Transverse colon (tissue), 4 donors: ENCODE results near the gene PROZ. TPM values are rescaled to one million over a fixed set of nuclear protein-coding genes. Genes with fewer than 3 reads are reported as not detected.

ENCODE experiments used
- DNase-seq: peaks from one replicate; pipeline ENCODE4 v3.0.0-alpha.2; 2019
- H3K27ac ChIP-seq, 4 donors: fragments of 200-600 bp; sonication (generic); 2 replicates each; pipeline ENCODE4 v1.5.1; 2016 to 2018; ENCODE audit warnings: inconsistent platforms in 4 of 4
- H3K27me3 ChIP-seq: fragments of 200-600 bp; sonication (generic); 2 replicates; pipeline ENCODE4 v1.5.1; 2017; ENCODE audit warnings: inconsistent platforms
- H3K36me3 ChIP-seq, 4 donors: fragments of 200-600 bp; sonication (generic); 2 replicates each; pipeline ENCODE4 v1.5.1; 2017 to 2019; ENCODE audit warnings: inconsistent platforms in 4 of 4
- H3K4me1 ChIP-seq, 4 donors: fragments of 200-600 bp; sonication (generic); 2 replicates each; pipeline ENCODE4 v1.5.1; 2017 to 2020; ENCODE audit warnings: inconsistent platforms in 4 of 4
- H3K4me3 ChIP-seq, 4 donors: fragments of 200-600 bp; sonication (generic); 1 replicate in 1 of 4; 2 replicates in 3 of 4; pipeline versions ENCODE4 v1.5.1 to v1.6.1; 2017 to 2019; ENCODE audit warnings: inconsistent platforms in 4 of 4
- H3K9me3 ChIP-seq, 2 donors: fragments of 200-600 bp; sonication (generic); 2 replicates each; pipeline ENCODE4 v1.5.1; 2017 to 2019; ENCODE audit warnings: inconsistent platforms in 2 of 2
- CTCF ChIP-seq, 5 experiments: fragments of 200-600 bp in 3 of 5; fragments of 450-650 bp in 2 of 5; sonication (generic) in 3 of 5; IDR thresholded peaks; 1 replicate in 2 of 5; 2 replicates in 3 of 5; pipeline ENCODE4 v1.5.1; 2016 to 2017; ENCODE audit warnings: antibody characterized with exemption in 5 of 5, inconsistent platforms in 3 of 5, mild to moderate bottlenecking in 2 of 5, moderate library complexity in 1 of 5
- EP300 ChIP-seq: sonication (generic); formaldehyde crosslinking; IDR thresholded peaks from one replicate; pipeline ENCODE4 v1.6.1; 2017; ENCODE audit warnings: antibody characterized with exemption, low read depth
- POLR2A ChIP-seq: fragments of 450-650 bp; IDR thresholded peaks from one replicate; pipeline ENCODE4 v1.6.1; 2016; ENCODE audit warnings: antibody characterized with exemption, mild to moderate bottlenecking, moderate library complexity
- POLR2AphosphoS5 ChIP-seq, 3 donors: sonication (generic); formaldehyde crosslinking; IDR thresholded peaks; one replicate each; pipeline ENCODE4 v1.6.1; 2016; ENCODE audit warnings: antibody characterized with exemption in 3 of 3
- WGBS, 2 donors: methylation state at CpG; one replicate each; pipeline ENCODE4 v1.1.5; 2018; ENCODE audit warnings: low coverage in 1 of 2; 5-methylcytosine and 5-hydroxymethylcytosine counted together
- in situ Hi-C, 4 donors: fragments of 200-750 bp; cut with MboI; loops; one replicate each; pipeline versions ENCODE4 v1.15.0 to v1.15.1; 2017; ENCODE audit warnings: low sequenced_read_pairs in 3 of 4, low pct_ligation_motif_present in 1 of 4, low pct_unique_long_range_greater_than_20kb in 1 of 4
- intact Hi-C: fragments of 100-400 bp; cut with DNase I; formaldehyde crosslinking; loops from one replicate; pipeline ENCODE4 v1.15.1; 2023; ENCODE audit warnings: low total_unique reads
- total RNA-seq, 4 donors: library from RNA; depleted of rRNA; stranded (reverse); fragments of >200 nt; gene quantifications; one replicate each; pipeline ENCODE4 v1.1.0, GENCODE V29; 2016

The PROZ gene
- total RNA-seq, 4 donors from 2014 or later = not detected

DNA sequence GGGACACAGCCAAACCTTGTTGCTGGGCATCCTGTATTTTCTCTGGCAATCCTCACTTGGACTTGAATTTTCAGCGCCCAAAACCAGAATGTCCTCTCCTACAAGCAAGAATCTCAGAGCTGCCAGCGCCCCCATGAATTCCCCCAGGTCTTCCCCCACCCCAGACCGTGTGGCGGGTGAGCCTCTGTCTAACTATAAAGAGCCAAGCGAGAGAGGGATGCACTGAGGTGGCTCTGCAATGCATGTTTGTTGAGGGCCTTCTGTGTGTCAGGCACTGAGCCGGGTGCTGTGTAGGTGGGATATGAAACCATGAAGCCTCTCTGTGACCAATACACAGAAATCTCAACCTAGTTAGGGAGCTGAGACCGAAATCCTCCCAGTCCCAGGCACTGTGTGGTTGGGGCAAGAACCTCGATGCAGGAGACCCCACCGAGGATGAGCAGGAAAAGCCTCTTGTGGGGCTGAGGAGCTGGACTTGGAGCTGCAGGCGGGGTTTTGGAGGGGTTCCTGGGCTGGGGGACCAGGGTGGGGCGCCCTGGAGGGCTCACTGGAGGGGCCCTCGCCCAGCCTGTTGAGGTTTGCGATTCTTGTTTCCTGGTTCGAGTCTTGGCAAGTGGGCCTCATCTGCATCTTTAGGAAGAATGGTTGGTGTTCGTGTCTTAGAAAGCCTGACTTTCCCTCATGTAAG is 12.4 kb upstream of the PROZ start:
- in situ Hi-C loops = no loop called here
- Histone ChIP-seq H3K27me3 (no peaks in the 10 kb centered on the region), H3K27ac (no peak overlapping the region), H3K36me3 (no peaks in the 10 kb centered on the region), H3K4me1 (no peaks in the 10 kb centered on the region), H3K9me3 (no peaks in the 10 kb centered on the region), H3K4me3 (no peak overlapping the region)
- TF ChIP-seq POLR2A = no peak
- TF ChIP-seq EP300 = no peak
- TF ChIP-seq CTCF (IDR thresholded peaks at IDR 0.05) = no peak
- TF ChIP-seq POLR2AphosphoS5 (IDR thresholded peaks at IDR 0.05) = no peak
- intact Hi-C loops = no loop called here
- 83 to 97% methylated on average over 5 to 15 of the region's 15 CpGs for WGBS, 2 donors
- DNase-seq = no peak

DNA sequence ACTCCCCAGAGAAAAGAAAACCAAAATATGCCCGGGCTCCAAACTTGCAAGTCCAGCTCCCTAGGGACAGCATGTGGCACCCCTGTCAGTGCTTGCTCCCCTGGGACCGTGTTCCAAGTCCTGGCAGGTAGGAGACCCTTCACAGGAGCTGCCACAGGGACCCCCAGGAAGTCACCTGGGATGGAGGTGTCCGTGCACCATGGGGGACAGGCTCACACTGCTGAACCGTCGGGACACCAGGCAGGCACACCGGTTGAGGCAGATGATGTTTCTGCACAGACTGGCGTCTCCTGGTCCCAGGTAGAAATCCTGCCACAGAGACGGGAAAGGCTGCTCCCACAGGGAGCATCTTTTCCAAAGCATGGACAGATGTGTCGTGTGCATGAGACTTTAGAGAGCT is 11.7 kb upstream of the PROZ start:
- TF ChIP-seq POLR2AphosphoS5 (IDR thresholded peaks at IDR 0.05) (no peak), POLR2A (no peak), CTCF (IDR thresholded peaks at IDR 0.05) (no peak), EP300 (no peak)
- Histone ChIP-seq H3K27ac (no peak overlapping the region), H3K4me1 (peaks cover 0 to under 1% (median 0%) of the 10 kb centered on the region in 4 donors), H3K9me3 (no peaks in the 10 kb centered on the region), H3K4me3 (no peak overlapping the region), H3K36me3 (no peaks in the 10 kb centered on the region), H3K27me3 (peaks cover 2% of the 10 kb centered on the region)
- no peak for DNase-seq
- WGBS, 2 donors = 60 to 84% methylated on average over 1 to 9 of the region's 9 CpGs
- intact Hi-C loops (no loop called here), in situ Hi-C loops (no loop called here)

DNA sequence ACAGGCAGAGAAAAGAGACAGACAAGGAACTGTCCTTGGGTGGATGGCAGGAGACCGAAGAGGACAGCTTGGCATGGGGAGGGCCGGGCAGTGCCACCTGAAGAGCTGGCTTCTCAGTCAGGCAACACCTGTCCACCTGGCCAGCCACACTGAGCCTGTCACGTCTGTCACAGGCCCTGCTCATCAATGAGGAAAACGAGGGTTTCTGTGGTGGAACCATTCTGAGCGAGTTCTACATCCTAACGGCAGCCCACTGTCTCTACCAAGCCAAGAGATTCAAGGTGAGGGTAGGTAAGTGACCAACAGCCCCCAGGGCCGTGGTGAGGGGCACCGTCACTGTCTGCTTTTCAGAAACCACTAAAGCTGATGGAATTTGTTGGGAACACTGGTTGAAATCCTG is 11.2 kb upstream of the PROZ start:
- Histone ChIP-seq H3K27me3 (peaks cover 7% of the 10 kb centered on the region), H3K9me3 (no peaks in the 10 kb centered on the region), H3K27ac (no peak overlapping the region), H3K4me3 (no peak overlapping the region), H3K4me1 (peaks cover 0 to 5% (median 0%) of the 10 kb centered on the region in 4 donors), H3K36me3 (no peaks in the 10 kb centered on the region)
- in situ Hi-C loops = no loop called here
- no peak for DNase-seq
- TF ChIP-seq EP300 = no peak
- TF ChIP-seq POLR2A = no peak
- no peak for TF ChIP-seq CTCF (IDR thresholded peaks at IDR 0.05)
- no peak for TF ChIP-seq POLR2AphosphoS5 (IDR thresholded peaks at IDR 0.05)
- intact Hi-C loops = no loop called here
- WGBS, 2 donors = 83% methylated on average over 8 of the region's 8 CpGs; no CpG with 5 or more reads in 1 of the 2 donors

- Histone ChIP-seq H3K4me1 (peaks cover 7 to 17% (median 8%) of the 10 kb centered on the region in 4 donors), H3K27me3 (peaks cover 10% of the 10 kb centered on the region), H3K36me3 (no peaks in the 10 kb centered on the region), H3K9me3 (no peaks in the 10 kb centered on the region), H3K27ac (no peak overlapping the region), H3K4me3 (no peak overlapping the region)
- TF ChIP-seq POLR2A = no peak
- TF ChIP-seq CTCF (IDR thresholded peaks at IDR 0.05) = no peak
- no peak for TF ChIP-seq EP300
- no peak for TF ChIP-seq POLR2AphosphoS5 (IDR thresholded peaks at IDR 0.05)
- 90 to 94% methylated on average over 12 to 13 of the region's 13 CpGs for WGBS, 2 donors
- intact Hi-C loops = no loop called here
- DNase-seq = no peak
- in situ Hi-C loops = no loop called here
Observed at GRCh38 chr13:113148407-113148806, 10.0 kb upstream of the PROZ start.
